CD14-positive monocyte (primary cell): ENCODE measurements around the gene DSC2. TPM values are rescaled to one million over a fixed set of nuclear protein-coding genes. Genes with fewer than 3 reads are reported as not detected.

ENCODE experiments used
- DNase-seq, 3 donors: peaks; one replicate each; pipeline ENCODE4 v3.0.0-alpha.2; 2011 to 2022
- H2AFZ ChIP-seq: 2 replicates; pipeline ENCODE4 v1.6.0; 2012; ENCODE audit warnings: mild to moderate bottlenecking, low read depth, low read length, inconsistent platforms; ENCODE audit not compliant: insufficient read depth, poor library complexity, severe bottlenecking
- H3K27ac ChIP-seq, 2 donors: 1 replicate in 1 of 2; 2 replicates in 1 of 2; pipeline ENCODE4 v1.5.1; 2012 to 2013; ENCODE audit warnings: low read length in 2 of 2, control low read depth in 1 of 2, inconsistent platforms in 1 of 2, low read depth in 1 of 2, mild to moderate bottlenecking in 1 of 2
- H3K27me3 ChIP-seq, 2 donors: one replicate each; pipeline versions ENCODE4 v1.6.0 to v1.6.1; 2011 to 2013; ENCODE audit warnings: low read length in 2 of 2; ENCODE audit not compliant: control insufficient read depth in 2 of 2, insufficient read depth in 2 of 2
- H3K36me3 ChIP-seq, 2 donors: replicated peaks in 1 of 2; 1 replicate in 1 of 2; 2 replicates in 1 of 2; pipeline versions ENCODE4 v1.5.1 to v1.6.1; 2012 to 2013; ENCODE audit warnings: low read length in 2 of 2, control low read depth in 1 of 2, inconsistent platforms in 1 of 2, mild to moderate bottlenecking in 1 of 2; ENCODE audit not compliant: insufficient read depth in 2 of 2, control insufficient read depth in 1 of 2
- H3K4me1 ChIP-seq, 2 donors: 1 replicate in 1 of 2; 2 replicates in 1 of 2; pipeline versions ENCODE4 v1.5.1 to v1.6.1; 2012 to 2013; ENCODE audit warnings: low read length in 2 of 2, control low read depth in 1 of 2, inconsistent platforms in 1 of 2, mild to moderate bottlenecking in 1 of 2, moderate library complexity in 1 of 2; ENCODE audit not compliant: insufficient read depth in 2 of 2, control insufficient read depth in 1 of 2
- H3K4me2 ChIP-seq: replicated peaks from 2 replicates; pipeline ENCODE3; 2012; ENCODE audit warnings: low read length, moderate library complexity, mild to moderate bottlenecking; ENCODE audit not compliant: poor library complexity, severe bottlenecking; ENCODE audit errors: extremely low read depth
- H3K4me3 ChIP-seq, 3 experiments: fragments of 200-600 bp in 1 of 3; sonication (generic) in 1 of 3; replicated peaks in 1 of 3; 1 replicate in 2 of 3; 2 replicates in 1 of 3; pipeline ENCODE4 v1.5.1; 2011 to 2013; ENCODE audit warnings: low read length in 3 of 3, mild to moderate bottlenecking in 3 of 3, control low read depth in 2 of 3, low read depth in 2 of 3, inconsistent platforms in 1 of 3, moderate library complexity in 1 of 3
- H3K79me2 ChIP-seq: 2 replicates; pipeline ENCODE4 v1.6.0; 2012; ENCODE audit warnings: mild to moderate bottlenecking, control low read depth, inconsistent platforms, low read length, moderate library complexity; ENCODE audit not compliant: insufficient read depth
- H3K9ac ChIP-seq: 2 replicates; pipeline ENCODE4 v1.6.0; 2017; ENCODE audit warnings: low read length, mild to moderate bottlenecking; ENCODE audit not compliant: insufficient read depth, poor library complexity, severe bottlenecking
- H3K9me3 ChIP-seq, 2 donors: replicated peaks in 1 of 2; 1 replicate in 1 of 2; 2 replicates in 1 of 2; pipeline versions ENCODE4 v1.5.1 to v1.6.1; 2012 to 2013; ENCODE audit warnings: low read length in 2 of 2, control low read depth in 1 of 2; ENCODE audit not compliant: control insufficient read depth in 1 of 2, insufficient read depth in 1 of 2
- H4K20me1 ChIP-seq: 2 replicates; pipeline ENCODE4 v1.6.0; 2012; ENCODE audit warnings: mild to moderate bottlenecking, low read length, control low read depth, moderate library complexity; ENCODE audit not compliant: insufficient read depth
- H3K27ac Mint-ChIP-seq, 7 donors: one replicate each; pipeline ENCODE4 v1.8.0; 2020; ENCODE audit warnings: mild to moderate bottlenecking in 7 of 7, mixed read lengths in 7 of 7, moderate library complexity in 6 of 7, inconsistent platforms in 2 of 7
- H3K27me3 Mint-ChIP-seq, 3 donors: one replicate each; pipeline ENCODE4 v1.8.0; 2021 to 2022; ENCODE audit warnings: low read depth in 3 of 3, mild to moderate bottlenecking in 3 of 3, mixed read lengths in 3 of 3, moderate library complexity in 3 of 3, inconsistent platforms in 1 of 3
- H3K36me3 Mint-ChIP-seq, 2 donors: one replicate each; pipeline ENCODE4 v1.8.0; 2020; ENCODE audit warnings: mixed read lengths in 2 of 2, inconsistent platforms in 1 of 2, mild to moderate bottlenecking in 1 of 2
- H3K4me1 Mint-ChIP-seq: one replicate; pipeline ENCODE4 v1.8.0; 2020; ENCODE audit warnings: mild to moderate bottlenecking, mixed read lengths
- H3K4me3 Mint-ChIP-seq, 2 donors: one replicate each; pipeline ENCODE4 v1.8.0; 2020; ENCODE audit warnings: mild to moderate bottlenecking in 2 of 2, mixed read lengths in 2 of 2, moderate library complexity in 1 of 2
- H3K9me3 Mint-ChIP-seq, 7 donors: one replicate each; pipeline ENCODE4 v1.8.0; 2020 to 2022; ENCODE audit warnings: mixed read lengths in 7 of 7, mild to moderate bottlenecking in 6 of 7, moderate library complexity in 6 of 7, inconsistent platforms in 2 of 7
- CTCF ChIP-seq: fragments of 200-600 bp; IDR thresholded peaks from one replicate; pipeline ENCODE4 v1.8.0; 2022; ENCODE audit warnings: antibody characterized with exemption, mild to moderate bottlenecking
- WGBS: methylation state at CpG from one replicate; pipeline ENCODE4 v1.1.5; 2013; ENCODE audit warnings: missing lambda C conversion rate; ENCODE audit not compliant: insufficient coverage; 5-methylcytosine and 5-hydroxymethylcytosine counted together
- intact Hi-C, 2 donors: fragments of 100-400 bp; cut with micrococcal nuclease; formaldehyde crosslinking; loops; one replicate each; pipeline versions ENCODE4 v1.15.0 to v1.15.1; 2023
- polyA plus RNA-seq, 3 donors: library from polyadenylated mRNA; depleted of rRNA in 1 of 3; unstranded in 2 of 3; stranded (reverse) in 1 of 3; fragments of 300-500 nt in 2 of 3; fragments of >200 nt in 1 of 3; fragmentation: Illumina TruSeq in 2 of 3; gene quantifications; 1 replicate in 2 of 3; 2 replicates in 1 of 3; pipeline ENCODE4 v1.2.3, GENCODE V29; 2012 to 2021

The DSC2 gene
- polyA plus RNA-seq, 3 donors, result 3.2 to 11.3 (median 3.3) TPM

- H3K9me3 ChIP-seq, result peaks cover 0 to 12% of the 10 kb centered on the region in 2 donors
- no peaks in the 10 kb centered on the region for H3K36me3 ChIP-seq
- H2AFZ ChIP-seq, result no peak overlapping the region
- Mint-ChIP-seq H3K9me3 (peaks cover 0 to 13% (median 11%) of the 10 kb centered on the region in 7 donors), H3K4me3 (no peak overlapping the region), H3K4me1 (no peaks in the 10 kb centered on the region), H3K27me3 (peaks cover 20 to 34% (median 26%) of the 10 kb centered on the region in 3 donors), H3K36me3 (no peaks in the 10 kb centered on the region), H3K27ac (no peak overlapping the region)
- H3K79me2 ChIP-seq, result no peaks in the 10 kb centered on the region
- no peak overlapping the region for H3K27ac ChIP-seq
- WGBS, result no CpG with 5 or more reads among the region's 2 CpGs
- no peak for TF ChIP-seq CTCF
- no peaks in the 10 kb centered on the region for H3K4me1 ChIP-seq
- DNase-seq, result no peak
- H3K4me2 ChIP-seq, result no peak overlapping the region
- no peak overlapping the region for H3K9ac ChIP-seq
- no peak overlapping the region for H3K4me3 ChIP-seq
- intact Hi-C loops, result no loop called here
- H3K27me3 ChIP-seq, result peaks cover 25 to 32% of the 10 kb centered on the region in 2 donors
- H4K20me1 ChIP-seq, result no peaks in the 10 kb centered on the region
Measured at GRCh38 chr18:31048216-31048615, 54.0 kb downstream of the DSC2 start.

GRCh38 chr18:31046916-31047315, 55.3 kb downstream of the DSC2 start:
- Histone ChIP-seq H3K79me2 (no peaks in the 10 kb centered on the region), H3K4me1 (peaks cover 0 to 10% of the 10 kb centered on the region in 2 donors), H3K9ac (no peak overlapping the region), H3K4me3 (no peak overlapping the region), H4K20me1 (no peaks in the 10 kb centered on the region), H3K27me3 (peaks cover 37 to 45% of the 10 kb centered on the region in 2 donors), H2AFZ (no peak overlapping the region), H3K36me3 (no peaks in the 10 kb centered on the region), H3K27ac (no peak overlapping the region), H3K4me2 (no peak overlapping the region), H3K9me3 (peaks cover 0 to 25% of the 10 kb centered on the region in 2 donors)
- Mint-ChIP-seq H3K4me1 (peaks cover 5% of the 10 kb centered on the region), H3K36me3 (peaks cover 3 to 5% of the 10 kb centered on the region in 2 donors), H3K27ac (no peak overlapping the region), H3K9me3 (peaks cover 0 to 17% (median 11%) of the 10 kb centered on the region in 7 donors), H3K27me3 (peaks cover 33 to 44% (median 39%) of the 10 kb centered on the region in 3 donors), H3K4me3 (no peak overlapping the region)
- intact Hi-C loops, result no loop called here
- DNase-seq, result no peak
- no peak for TF ChIP-seq CTCF
